T47D (cell line): Measurements from ENCODE around the gene ADAMTS14.
"Not testable (repeated sequence)": the region's sequence is repeated elsewhere in the genome, so short reads cannot be mapped to it uniquely, and the experiment has no call there.

Experiments used
- DNase-seq, 2 experiments: peaks; one replicate each; pipeline versions ENCODE4 v3.0.0 to v3.0.0-alpha.2; 2011 to 2012; ENCODE audit warnings: low read depth in 1 of 2, low spot score in 1 of 2
- JUND ChIP-seq: IDR thresholded peaks from 2 replicates; pipeline ENCODE4 v1.6.1; 2012; ENCODE audit warnings: low read depth
- in situ Hi-C: cut with HindIII; loops from 2 replicates; pipeline ENCODE4 v1.10.0; 2016; ENCODE audit warnings: low sequenced_read_pairs, low pct_unique_long_range_greater_than_20kb

The ADAMTS14 gene

DNA sequence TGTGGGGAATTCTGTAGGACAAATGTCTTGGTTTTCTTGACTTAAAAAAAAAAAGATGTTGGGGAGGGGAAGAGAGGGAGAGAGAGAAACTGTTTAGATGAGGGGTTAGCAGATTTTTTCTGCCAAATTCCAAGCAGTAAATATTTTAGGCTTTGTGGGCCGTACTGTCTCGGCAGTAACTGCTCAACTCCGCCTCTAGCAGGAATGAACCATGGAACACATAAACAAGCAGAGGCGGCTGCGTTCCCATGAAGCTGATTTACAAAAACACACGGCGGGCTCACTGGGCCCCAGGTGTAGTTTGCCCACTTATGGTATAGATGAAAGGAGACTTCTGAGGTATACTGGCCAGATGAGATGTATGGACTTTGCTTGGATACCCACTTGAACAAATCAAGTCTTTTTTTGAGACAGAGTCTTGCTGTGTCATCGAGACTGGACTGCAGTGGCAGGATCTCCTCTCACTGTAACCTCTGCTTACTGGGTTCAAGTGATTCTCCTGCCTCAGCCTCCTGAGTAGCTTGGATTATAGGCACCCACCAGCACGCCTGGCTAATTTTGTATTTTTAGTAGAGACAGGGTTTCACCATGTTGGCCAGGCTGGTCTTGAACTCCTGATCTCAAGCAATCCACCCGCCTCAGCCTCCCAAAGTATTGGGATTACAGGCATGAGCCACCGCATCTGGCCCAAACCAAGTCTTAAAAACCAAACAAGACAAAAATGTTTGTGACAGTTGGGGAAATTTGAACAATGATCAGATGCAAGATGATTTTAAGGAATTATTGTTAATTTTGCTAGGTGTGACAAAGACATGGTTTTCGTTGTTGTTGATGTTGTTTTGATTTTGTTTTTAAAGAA is 9.7 kb upstream of the ADAMTS14 start:
- DNase-seq = no peak
- TF ChIP-seq JUND = no peak
- in situ Hi-C loops = no loop called here

DNA sequence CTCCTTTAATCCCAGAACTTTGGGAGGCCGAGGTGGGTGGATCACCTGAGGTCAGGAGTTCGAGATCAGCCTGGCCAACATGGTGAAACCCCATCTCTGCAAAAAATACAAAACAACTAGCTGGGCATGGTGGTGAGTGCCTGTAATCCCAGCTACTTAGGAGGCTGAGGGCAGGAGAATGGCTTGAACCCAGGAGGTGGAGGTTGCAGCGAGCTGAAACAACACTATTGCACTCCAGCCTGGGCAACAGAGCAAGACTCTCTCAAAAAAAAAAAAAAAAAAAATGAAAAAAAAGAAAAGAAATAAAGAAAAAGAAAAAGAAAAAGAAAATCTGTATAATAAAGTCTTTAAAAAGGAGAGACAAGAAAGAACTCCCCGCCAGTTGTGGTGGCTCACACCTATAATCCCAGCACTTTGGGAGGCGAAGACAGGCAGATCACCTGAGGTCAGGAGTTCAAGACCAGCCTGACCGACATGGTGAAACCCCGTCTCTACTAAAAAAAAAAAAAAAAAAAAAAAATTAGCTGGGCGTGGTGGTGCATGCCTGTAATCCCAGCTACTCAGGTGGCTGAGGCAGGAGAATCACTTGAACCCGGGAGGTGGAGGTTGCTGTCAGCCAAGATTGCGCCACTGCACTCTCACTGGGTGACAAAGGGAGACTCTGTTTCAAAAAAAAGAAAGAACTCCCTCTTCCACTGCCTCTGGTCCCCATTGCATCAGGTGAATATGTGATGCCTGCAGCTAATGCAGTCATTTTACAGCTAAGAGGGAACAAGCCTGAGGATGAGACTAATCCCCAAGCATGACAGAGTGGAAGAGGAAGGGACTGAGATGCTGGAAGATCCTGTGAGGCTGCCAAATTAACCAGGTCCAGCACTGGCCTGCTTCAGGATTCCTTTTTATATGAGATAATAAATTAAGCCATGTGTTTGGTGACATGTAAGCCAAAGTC is 8.6 kb upstream of the ADAMTS14 start:
- DNase-seq, in situ Hi-C loops: not testable (repeated sequence)

DNA sequence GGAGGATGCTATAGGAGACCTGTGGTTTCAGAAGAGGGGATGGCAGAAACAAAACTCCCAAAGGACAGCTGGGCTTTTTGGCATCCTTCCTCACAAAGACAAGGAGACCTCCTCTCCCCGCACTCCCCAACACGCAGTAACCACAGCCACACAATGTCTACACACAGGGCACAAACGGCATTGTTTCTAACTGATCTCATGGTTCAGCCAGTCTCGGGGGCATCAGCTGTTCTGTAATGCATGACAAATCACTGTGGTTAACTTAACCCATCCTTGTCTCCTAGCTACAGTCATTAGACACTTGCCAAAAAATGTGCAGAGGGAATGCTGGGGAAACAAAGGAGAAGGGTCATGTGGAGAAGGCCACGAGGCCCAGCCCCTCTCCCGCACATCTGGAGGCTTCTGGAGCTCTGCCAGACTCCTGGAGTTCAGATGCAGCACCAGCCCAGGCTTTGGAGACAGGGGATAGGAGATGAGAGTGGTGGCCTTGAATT is 7.6 kb upstream of the ADAMTS14 start:
- no peak for DNase-seq
- in situ Hi-C loops = no loop called here
- TF ChIP-seq JUND = no peak

DNA sequence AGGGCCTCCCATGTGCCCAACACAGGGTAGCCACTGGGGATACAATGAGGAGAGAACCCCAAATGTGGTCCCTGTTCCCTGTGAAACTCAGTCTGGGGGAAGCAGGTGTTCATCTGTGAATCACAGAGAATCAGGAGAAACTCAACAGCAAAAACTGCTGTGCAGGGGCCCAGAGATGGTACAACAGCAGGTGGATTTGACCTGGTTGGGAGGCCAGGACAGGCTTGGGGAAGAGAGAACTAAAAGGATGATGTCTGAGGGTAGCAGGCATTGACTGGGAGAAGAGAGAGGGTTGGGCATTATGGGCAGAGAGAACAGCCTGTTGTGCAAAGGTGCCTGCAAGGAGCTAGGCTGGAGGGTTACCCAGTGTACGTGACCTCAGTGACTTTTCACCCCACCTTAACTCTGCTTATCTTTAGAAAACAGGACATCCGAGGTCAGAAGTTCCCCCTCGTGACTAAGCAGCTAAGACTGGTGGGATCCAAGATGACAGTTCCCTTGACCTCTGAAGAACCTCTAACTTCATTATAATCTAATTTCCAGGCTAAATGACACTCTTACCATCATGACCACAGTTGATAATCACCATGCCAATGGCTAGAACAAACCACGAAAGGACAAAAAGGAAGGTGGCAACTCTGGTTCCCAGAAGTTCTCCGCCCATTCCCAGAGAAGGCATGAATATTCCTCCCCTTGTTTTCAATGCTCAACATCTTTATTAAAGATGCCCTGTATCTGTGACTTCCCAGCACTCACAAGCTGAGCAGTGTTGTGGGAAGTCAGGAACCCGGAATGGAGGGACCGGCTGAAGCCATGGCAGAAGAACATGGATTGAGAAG is 5.1 kb upstream of the ADAMTS14 start:
- no peak for TF ChIP-seq JUND
- in situ Hi-C loops = no loop called here
- DNase-seq = no peak

DNA sequence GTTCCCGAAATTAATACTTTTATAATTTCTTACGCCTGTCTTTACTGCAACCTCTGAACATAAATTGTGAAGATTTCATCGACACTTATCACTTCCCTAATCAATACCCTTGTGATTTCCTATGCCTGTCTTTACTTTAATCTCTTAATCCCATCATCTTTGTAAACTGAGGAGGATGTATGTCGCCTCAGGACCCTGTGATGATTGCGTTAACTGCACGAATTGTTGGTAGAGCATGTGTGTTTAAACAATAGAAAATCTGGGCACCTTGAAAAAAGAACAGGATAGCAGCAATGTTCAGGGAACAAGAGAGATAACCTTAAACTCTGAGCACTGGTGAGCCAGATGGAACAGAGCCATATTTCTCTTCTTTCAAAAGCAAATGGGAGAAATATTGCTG is 4.5 kb upstream of the ADAMTS14 start:
- in situ Hi-C loops, DNase-seq: not testable (repeated sequence)

DNA sequence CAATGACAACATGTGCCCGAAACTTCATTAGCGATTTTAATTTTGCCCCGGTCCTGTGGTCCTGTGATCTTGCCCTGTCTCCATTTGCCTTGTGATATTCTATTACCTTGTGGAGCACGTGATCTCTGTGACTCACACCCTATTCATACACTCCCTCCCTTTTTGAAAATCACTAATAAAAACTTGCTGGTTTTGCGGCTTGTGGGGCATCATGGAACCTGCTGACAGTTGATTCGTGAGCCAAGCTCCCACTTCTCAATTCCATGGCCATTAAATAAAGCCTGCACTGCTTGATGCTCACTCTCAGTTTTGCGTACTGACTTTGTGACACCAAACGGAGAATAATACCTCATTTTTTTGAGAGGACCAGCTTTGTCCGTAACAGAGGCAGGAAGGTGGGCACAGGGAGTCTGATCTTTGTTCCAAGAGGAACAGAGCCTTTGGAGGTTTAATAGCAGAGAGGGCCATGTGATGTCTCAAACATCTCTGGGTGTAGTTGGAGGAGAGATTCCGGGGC is 3.8 kb upstream of the ADAMTS14 start:
- in situ Hi-C loops = no loop called here
- DNase-seq = no peak

DNA sequence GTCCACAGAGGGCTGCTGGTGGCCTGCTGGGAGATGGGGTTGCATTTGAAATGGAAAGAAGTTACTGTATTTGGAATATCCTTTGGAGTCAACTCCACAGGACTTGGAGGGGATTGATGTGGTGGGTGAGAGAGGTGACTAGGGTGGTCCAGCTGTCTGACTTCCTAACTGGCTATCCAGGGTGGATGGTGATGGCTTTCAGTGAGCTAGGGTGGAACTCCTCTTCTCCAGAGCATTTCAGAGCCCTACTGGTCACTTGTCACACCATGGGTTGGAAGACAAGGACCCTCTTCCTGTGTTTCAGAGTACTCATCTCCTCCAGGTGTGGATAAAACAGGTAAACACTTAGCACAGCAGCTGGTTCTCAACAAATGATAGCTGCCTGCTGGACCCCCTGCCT is 3.3 kb upstream of the ADAMTS14 start:
- in situ Hi-C loops = no loop called here
- no peak for DNase-seq
- no peak for TF ChIP-seq JUND

More for the DNA sequence above, 3.8 kb upstream of the ADAMTS14 start:
- no peak for TF ChIP-seq JUND

DNA sequence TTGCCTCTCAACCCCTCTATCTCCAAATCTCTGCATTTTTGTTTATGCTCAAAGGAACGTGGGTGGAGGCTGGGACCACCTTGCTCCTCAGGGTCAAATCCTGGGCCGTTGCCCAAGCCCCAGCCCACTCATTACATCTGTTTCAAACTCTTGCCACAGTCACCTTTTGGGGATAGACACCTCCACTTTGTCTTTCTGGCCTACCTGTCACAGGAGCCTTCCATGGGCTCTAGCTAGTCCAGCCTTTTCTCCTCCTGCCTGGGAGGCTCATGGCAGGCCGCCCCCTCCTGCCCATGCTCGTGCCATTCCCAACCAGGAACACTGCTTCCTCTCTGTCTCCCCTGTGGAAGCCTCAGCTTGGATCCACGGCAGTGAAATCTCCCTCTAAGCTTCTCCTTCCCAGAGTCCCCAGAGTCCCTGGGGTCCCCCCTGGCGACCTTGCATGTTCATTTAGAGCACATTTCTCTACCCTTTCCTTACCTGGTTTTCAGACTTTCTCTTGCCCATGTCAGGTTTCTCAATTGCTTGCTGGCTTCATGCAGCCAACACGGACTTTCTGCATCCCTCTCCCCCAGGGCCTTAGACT is 2.5 kb upstream of the ADAMTS14 start:
- no peak for DNase-seq
- no peak for TF ChIP-seq JUND
- in situ Hi-C loops = no loop called here

DNA sequence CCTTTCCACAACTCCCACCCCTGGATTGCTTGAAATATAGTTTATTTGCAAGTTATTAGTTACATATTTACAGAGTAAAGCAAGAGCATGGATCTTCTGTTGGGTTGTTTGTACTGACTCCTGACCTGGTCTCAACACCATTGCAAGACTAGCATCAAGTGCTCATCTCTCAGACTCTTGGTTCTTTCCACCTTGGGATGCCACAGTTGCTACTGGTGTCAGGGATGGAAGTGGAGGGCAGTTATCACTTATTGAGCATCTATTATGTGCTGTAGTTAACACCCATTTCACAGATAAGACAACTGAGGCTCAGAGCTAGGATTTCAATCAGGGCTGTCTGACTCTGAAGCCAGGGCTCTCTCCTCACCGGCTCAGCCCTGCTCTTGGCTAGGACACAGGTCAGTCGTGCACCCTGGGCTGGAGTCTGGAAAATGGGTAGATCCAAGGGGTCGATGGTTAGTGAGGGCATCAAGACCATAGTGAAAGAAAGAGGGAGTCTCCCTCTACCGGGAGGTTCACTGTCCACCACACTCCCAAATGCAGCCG is 614 bp upstream of the ADAMTS14 start:
- DNase-seq = no peak
- TF ChIP-seq JUND = no peak
- in situ Hi-C loops = no loop called here

DNA sequence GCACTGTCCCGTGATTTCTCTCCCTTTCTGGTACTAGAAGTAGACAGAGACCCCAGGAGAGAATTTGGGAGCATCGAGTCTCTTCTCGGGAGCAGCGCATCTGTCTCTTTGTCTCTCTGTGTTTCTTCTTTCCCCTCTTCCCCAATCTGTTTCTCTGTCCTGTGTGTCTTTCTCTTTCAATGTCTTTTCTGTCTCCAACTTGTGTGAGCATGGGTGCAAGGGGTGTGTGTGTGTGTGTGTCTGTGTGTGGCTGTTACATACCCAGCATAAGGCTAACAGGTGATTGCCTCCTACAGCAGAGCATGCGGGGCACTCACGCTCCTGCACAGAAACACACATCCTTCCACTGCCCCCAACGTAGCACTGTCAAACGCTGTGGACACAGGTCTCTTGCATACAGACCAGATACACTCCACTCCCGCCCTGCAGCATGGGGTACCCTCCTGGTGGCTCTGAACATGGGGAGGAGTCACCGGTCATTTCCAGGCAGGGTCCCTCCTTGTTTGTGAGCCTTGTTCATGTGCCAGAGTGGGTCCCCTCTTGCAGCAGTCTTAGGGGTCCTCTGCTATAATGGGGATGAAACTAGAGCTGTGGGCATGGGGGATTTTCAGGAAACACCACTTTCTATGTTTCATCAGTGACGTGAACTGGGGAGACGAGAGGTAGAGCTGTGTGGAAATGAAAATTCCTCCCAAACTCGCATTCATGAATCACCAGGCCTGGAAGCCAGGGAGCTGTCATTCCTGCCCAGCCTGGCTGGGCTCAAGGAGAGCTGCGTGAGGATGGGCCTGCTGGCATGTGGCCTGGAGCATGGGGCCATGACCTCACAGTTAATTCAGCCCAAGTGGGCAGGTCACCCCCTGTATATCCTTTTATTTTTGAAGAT is 980 bp downstream of the ADAMTS14 start:
- no peak for TF ChIP-seq JUND
- in situ Hi-C loops = no loop called here
- no peak for DNase-seq
